OCI-LY1 (cell line): ENCODE data around the gene AUH.

Experiments
- H2AFZ ChIP-seq: fragments of 200-600 bp; sonication (generic), shearing (Covaris generic); 2 replicates; pipeline ENCODE4 v1.6.0; 2014; ENCODE audit warnings: antibody characterized with exemption, mild to moderate bottlenecking, low read length
- H3F3A ChIP-seq: fragments of 200-600 bp; sonication (generic), shearing (Covaris generic); 2 replicates; pipeline ENCODE4 v1.6.0; 2014; ENCODE audit warnings: mild to moderate bottlenecking, antibody characterized with exemption, low read length, moderate library complexity; ENCODE audit not compliant: insufficient read depth
- H3K27ac ChIP-seq: fragments of 200-600 bp; sonication (generic); 2 replicates; pipeline ENCODE4 v1.5.1; 2014; ENCODE audit warnings: low read length, mixed run types, mild to moderate bottlenecking, low read depth; ENCODE audit not compliant: poor library complexity, severe bottlenecking
- H3K27me3 ChIP-seq: fragments of 200-600 bp; sonication (generic); 2 replicates; pipeline ENCODE4 v1.6.0; 2014; ENCODE audit warnings: antibody characterized with exemption, mild to moderate bottlenecking, low read length, moderate library complexity; ENCODE audit not compliant: insufficient read depth
- H3K36me3 ChIP-seq: fragments of 200-600 bp; sonication (generic); 2 replicates; pipeline ENCODE4 v1.6.1; 2014; ENCODE audit warnings: mild to moderate bottlenecking, antibody characterized with exemption, low read length, moderate library complexity, mixed read lengths; ENCODE audit not compliant: insufficient read depth
- H3K4me1 ChIP-seq: fragments of 200-600 bp; sonication (generic); 2 replicates; pipeline ENCODE4 v1.5.1; 2014; ENCODE audit warnings: mild to moderate bottlenecking, low read length, moderate library complexity; ENCODE audit not compliant: insufficient read depth, severe bottlenecking
- H3K4me2 ChIP-seq: fragments of 200-600 bp; sonication (generic), shearing (Covaris generic); 2 replicates; pipeline ENCODE4 v1.6.1; 2014; ENCODE audit warnings: low read length
- H3K4me3 ChIP-seq: fragments of 200-600 bp; sonication (generic); 2 replicates; pipeline ENCODE4 v1.5.1; 2014; ENCODE audit warnings: low read length, low read depth, mild to moderate bottlenecking, mixed read lengths; ENCODE audit not compliant: poor library complexity, severe bottlenecking
- H3K79me2 ChIP-seq: fragments of 200-600 bp; shearing (Covaris generic); 2 replicates; pipeline ENCODE4 v1.6.1; 2016; ENCODE audit warnings: mixed run types, low read length, mixed read lengths; ENCODE audit not compliant: insufficient read depth
- H3K9ac ChIP-seq: fragments of 200-600 bp; sonication (generic), shearing (Covaris generic); 2 replicates; pipeline ENCODE4 v1.6.1; 2014; ENCODE audit warnings: mild to moderate bottlenecking, low read length, mixed read lengths
- H3K9me2 ChIP-seq: fragments of 200-600 bp; sonication (generic), shearing (Covaris generic); 2 replicates; pipeline ENCODE4 v1.6.1; 2014; ENCODE audit warnings: low read depth, mild to moderate bottlenecking, low read length, mixed read lengths
- H3K9me3 ChIP-seq: fragments of 200-600 bp; shearing (Covaris generic); 2 replicates; pipeline ENCODE4 v1.6.1; 2014; ENCODE audit warnings: low read length, mixed read lengths
- H4K20me1 ChIP-seq: fragments of 200-600 bp; sonication (generic), shearing (Covaris generic); 2 replicates; pipeline ENCODE4 v1.6.0; 2016; ENCODE audit warnings: mild to moderate bottlenecking, low read length; ENCODE audit not compliant: insufficient read depth
- EZH2 ChIP-seq: fragments of 200-600 bp; sonication (generic), shearing (Covaris generic); IDR thresholded peaks from 2 replicates; pipeline ENCODE4 v1.8.0; 2017; ENCODE audit warnings: borderline replicate concordance, mixed run types, mild to moderate bottlenecking, antibody characterized with exemption, low read length, moderate library complexity, mixed read lengths
- TF ChIP-seq, protein P1 (sequence below): fragments of 200-600 bp; sonication (generic), shearing (Covaris generic); IDR thresholded peaks from 2 replicates; pipeline ENCODE4 v1.5.1; 2017; ENCODE audit warnings: mild to moderate bottlenecking, antibody characterized with exemption, low read length, moderate library complexity, mixed read lengths

AUH gene

DNA sequence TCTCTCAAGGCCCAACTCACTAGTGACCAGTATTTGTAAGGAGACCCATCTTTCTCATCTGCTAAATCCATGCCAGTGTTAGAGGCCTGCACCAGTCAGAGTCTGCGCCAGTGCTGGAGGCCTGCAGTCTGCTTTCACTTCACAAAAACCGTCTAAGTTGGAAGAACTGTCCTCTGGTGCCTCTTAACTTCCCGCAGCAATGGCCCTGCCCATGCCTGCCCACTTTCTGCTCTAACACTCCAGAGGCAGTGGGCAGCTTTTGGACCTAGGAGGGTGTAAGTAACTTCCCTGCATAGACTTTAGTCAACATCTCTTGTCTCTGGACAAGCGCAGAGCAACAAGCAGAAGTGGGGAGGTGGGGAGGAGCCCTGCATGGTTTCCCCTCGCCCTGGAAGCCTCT is 152.9 kb downstream of the AUH start:
- no peak for TF ChIP-seq EZH2
- TF ChIP-seq, protein P1, sequence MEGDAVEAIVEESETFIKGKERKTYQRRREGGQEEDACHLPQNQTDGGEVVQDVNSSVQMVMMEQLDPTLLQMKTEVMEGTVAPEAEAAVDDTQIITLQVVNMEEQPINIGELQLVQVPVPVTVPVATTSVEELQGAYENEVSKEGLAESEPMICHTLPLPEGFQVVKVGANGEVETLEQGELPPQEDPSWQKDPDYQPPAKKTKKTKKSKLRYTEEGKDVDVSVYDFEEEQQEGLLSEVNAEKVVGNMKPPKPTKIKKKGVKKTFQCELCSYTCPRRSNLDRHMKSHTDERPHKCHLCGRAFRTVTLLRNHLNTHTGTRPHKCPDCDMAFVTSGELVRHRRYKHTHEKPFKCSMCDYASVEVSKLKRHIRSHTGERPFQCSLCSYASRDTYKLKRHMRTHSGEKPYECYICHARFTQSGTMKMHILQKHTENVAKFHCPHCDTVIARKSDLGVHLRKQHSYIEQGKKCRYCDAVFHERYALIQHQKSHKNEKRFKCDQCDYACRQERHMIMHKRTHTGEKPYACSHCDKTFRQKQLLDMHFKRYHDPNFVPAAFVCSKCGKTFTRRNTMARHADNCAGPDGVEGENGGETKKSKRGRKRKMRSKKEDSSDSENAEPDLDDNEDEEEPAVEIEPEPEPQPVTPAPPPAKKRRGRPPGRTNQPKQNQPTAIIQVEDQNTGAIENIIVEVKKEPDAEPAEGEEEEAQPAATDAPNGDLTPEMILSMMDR = no peak
- no peak overlapping the region for H3K4me2 ChIP-seq

DNA sequence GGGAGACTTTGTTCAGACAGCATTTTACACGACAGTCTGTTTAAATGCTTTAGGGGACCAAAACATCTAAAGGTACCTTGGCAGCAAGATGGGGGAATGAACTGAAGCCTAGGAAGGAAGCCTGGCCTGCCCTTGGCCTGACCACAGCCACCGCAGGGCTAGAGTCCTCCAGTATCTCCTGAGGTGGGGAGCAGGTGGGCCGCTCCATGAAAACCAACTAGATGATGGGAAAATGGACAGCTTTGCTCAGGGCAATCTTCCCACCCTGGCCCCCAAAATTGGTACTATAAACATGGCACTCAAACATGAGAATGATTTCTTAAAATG is 153.3 kb downstream of the AUH start:
- Histone ChIP-seq H3K79me2 (no peaks in the 10 kb centered on the region), H3K9me3 (no peaks in the 10 kb centered on the region; the same call in 1 of the 2 replicates), H3K9me2 (no peaks in the 10 kb centered on the region), H3K9ac (no peak overlapping the region), H3K27me3 (no peaks in the 10 kb centered on the region), H3K36me3 (no peaks in the 10 kb centered on the region), H2AFZ (no peak overlapping the region), H4K20me1 (no peaks in the 10 kb centered on the region), H3F3A (no peaks in the 10 kb centered on the region), H3K4me1 (peaks cover 25% of the 10 kb centered on the region), H3K27ac (peak overlapping the region; percentile 86), H3K4me2 (peak overlapping the region; percentile 52), H3K4me3 (peak overlapping the region; percentile 20)
- TF ChIP-seq, protein P1 = no peak
- no peak for TF ChIP-seq EZH2

More for the DNA sequence above, 152.9 kb downstream of the AUH start:
- peak overlapping the region; percentile 86 for H3K27ac ChIP-seq
- no peaks in the 10 kb centered on the region for H3K36me3 ChIP-seq
- H3K9ac ChIP-seq = no peak overlapping the region
- no peak overlapping the region for H3K4me3 ChIP-seq
- H3K9me3 ChIP-seq = no peaks in the 10 kb centered on the region; the same call in 1 of the 2 replicates
- no peaks in the 10 kb centered on the region for H3K27me3 ChIP-seq
- H3K9me2 ChIP-seq = no peaks in the 10 kb centered on the region
- no peaks in the 10 kb centered on the region for H4K20me1 ChIP-seq
- no peaks in the 10 kb centered on the region for H3K79me2 ChIP-seq
- H3K4me1 ChIP-seq = peaks cover 25% of the 10 kb centered on the region
- H2AFZ ChIP-seq = no peak overlapping the region
- H3F3A ChIP-seq = no peaks in the 10 kb centered on the region

DNA sequence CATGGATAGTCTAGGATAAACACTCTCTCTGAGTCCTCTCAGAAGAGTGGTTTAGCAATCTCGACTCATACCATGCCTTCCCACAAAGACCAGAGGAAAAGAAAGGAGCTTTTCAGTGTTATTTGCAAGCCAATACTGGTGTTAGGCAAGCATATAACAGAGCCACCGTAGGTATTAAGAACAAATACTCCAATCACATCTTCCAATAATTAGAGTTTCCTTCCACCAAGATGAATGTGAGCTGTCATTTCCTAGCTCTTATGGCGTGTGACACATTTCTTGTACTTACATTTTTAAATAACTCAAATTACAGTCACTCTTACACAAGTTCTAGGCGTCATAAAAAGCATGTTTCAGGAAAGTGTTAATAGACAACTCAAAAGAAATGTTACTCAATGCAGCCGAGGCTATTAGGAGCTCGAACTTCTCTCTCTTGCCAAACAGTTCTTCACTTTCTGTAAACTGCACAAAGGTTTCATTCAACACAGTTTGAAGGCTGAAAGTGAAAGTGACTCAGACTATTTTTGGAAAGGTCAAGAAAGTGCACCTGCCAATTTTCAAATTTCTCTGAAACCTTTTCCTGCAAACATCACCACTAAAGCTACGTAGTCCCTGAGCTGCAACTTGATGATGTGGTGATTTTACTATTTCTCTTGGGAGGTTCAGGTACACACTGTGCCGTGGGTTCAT is 153.8 kb downstream of the AUH start:
- no peaks in the 10 kb centered on the region; the same call in 1 of the 2 replicates for H3K9me3 ChIP-seq
- H3K4me3 ChIP-seq = peak overlapping the region; percentile 20
- no peaks in the 10 kb centered on the region for H4K20me1 ChIP-seq
- no peaks in the 10 kb centered on the region for H3K9me2 ChIP-seq
- H2AFZ ChIP-seq = no peak overlapping the region
- peak overlapping the region; percentile 86 for H3K27ac ChIP-seq
- H3K27me3 ChIP-seq = no peaks in the 10 kb centered on the region
- TF ChIP-seq, protein P1 = no peak
- TF ChIP-seq EZH2 = no peak
- H3K79me2 ChIP-seq = no peaks in the 10 kb centered on the region
- H3F3A ChIP-seq = no peaks in the 10 kb centered on the region
- no peaks in the 10 kb centered on the region for H3K36me3 ChIP-seq
- H3K9ac ChIP-seq = peak overlapping the region; percentile 29
- H3K4me2 ChIP-seq = peak overlapping the region; percentile 52
- H3K4me1 ChIP-seq = peaks cover 25% of the 10 kb centered on the region
